ENCODE results near the gene TCF7L1.

The TCF7L1 gene

DNA sequence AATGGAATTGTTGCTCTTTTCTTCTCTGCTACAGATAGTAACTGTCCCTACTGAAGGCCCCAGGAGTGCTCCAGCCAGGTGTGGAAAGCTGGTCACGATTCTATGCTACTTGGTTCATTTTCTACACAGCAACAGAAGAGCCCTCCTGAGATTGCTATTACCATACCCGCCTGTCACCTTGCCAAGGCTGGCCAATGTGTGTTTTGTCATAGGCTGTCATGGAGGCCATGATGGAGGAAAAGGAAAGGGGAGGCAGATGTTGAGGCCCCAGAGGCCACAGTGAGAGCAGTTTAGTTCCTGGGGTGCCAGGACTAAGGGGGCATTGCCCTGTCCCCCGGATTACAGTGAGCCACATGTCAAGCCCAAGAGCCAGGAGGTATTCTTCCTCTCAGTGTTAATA lies 222.3 kb downstream of the TCF7L1 start:
- peak; percentile 15 for DNase-seq (ENCODE audit: low read depth)

- no peak for DNase-seq (ENCODE audit: low read depth)
These were observed 223.0 kb downstream of the TCF7L1 start for GRCh38 chr2:85356186-85356585.

DNA sequence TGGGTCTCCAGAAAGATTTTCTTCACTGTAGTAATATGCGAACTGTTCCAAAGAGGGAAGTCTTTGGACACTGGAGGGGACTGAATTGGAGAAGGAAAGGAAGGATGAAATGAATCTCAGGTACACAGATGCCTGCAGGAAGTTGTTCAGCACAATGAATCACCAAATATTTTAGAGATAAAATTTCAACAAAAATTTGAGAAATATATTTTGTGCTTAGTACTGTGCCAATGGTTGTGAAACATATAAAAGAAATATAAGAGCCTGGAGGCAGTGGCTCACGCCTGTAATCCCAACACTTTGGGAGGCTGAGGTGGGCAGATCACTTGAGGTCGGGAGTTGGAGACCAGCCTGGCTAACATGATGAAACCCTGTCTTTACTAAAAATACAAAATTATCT lies 224.5 kb downstream of the TCF7L1 start:
- DNase-seq (ENCODE audit: low read depth), result no peak
